HCEC 1CT (cell line): ENCODE data around the gene ZBTB5.
"Not testable (repeated sequence)": the region's sequence is repeated elsewhere in the genome, so short reads cannot be mapped to it uniquely, and the experiment has no call there.

Source experiments
- DNase-seq: peaks from one replicate; pipeline ENCODE4 v3.0.0-alpha.2; 2017

Gene ZBTB5

DNA sequence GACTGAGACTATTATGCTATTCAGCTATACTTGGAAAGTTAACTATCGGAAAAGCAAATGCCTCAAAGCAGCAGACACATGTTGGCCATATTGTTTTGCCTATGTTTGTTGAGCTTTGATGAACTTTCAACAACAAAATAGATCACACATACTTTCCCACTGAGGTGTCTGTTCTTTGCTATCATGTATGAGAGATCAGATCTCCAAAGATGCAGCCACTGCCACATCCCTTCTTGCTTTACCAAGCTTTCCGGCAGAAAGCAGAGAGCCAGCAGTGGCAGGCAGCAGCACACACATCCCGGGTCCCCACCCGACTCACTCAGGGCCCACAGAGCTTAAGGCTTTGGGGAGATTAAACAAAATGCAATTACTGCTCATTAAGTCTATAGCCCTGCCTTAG lies 18.8 kb downstream of the ZBTB5 start:
- no peak for DNase-seq

DNA sequence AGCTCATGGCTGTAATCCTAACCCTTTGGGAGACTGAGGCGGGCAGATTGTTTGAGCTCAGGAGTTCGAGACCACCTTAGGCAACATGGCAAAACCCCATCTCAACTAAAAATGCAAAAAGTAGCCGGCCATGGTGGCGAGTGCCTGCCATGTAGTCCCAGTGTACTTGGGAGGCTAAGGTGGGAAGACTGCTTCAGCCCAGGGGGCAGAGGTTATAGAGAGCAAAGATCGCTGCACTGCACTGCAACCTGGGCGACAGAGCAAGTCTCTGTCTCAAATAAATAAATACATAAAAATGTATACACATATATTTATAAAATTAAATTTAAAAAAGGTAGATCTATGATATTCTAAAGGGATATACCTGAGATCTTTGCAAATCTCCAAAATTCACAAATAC lies 19.4 kb downstream of the ZBTB5 start:
- DNase-seq = no peak

DNA sequence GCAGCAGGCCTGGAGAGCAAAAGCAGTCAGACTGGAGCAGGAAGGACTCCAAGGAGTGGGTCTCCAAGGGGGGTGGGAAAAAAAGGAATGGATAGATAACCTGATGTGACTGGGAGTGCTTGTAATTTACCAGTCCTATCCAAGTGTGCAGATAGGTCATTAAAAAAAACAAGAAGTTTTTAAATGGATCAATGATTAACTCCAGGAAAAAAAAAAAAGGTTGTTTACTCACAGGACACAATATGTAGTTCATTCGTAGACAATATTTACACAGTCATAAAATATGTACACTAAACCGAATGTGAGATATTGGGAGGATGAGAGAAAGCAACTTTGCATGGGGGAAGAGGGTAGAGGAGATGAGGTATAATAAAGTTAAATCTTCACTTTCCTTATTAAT lies 20.4 kb downstream of the ZBTB5 start:
- no peak for DNase-seq

DNA sequence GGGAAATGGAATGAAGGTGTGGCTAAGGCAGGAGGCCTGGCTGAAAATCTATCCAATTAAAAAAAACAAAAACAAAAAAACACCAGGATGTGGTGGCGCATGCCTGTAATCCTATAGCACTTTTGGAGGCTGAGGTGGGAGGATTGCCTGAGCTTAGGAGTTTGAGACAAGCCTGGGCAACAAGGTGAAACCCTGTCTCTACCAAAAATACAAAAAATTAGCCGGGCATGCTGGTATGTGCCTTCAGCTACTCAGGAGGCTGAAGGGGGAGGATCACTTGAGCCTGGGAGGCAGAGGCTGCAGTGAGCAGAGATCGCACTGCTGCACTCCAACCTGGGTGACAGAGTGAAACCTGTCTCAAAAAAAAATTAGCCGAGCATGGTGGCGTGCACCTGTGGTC lies 21.7 kb downstream of the ZBTB5 start:
- no peak for DNase-seq

DNA sequence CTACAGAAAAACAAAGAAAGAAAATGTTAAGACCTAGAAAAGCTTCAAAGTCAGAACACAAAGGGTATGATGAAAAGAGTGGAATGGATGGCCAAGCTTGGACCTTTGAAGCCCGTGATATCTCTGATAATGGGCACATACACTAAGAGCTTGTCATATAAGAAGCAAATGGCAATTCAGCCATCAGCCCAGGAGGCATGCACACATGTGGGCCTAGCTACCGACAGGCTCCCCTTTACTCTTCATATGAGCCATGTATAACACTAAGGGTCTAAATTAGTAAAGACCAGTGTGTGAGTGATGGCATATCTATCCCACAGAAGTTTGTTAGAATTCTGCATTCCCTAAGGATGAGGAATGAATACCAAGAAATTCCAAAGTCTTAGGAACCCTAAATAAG lies 22.7 kb downstream of the ZBTB5 start:
- DNase-seq = no peak

DNA sequence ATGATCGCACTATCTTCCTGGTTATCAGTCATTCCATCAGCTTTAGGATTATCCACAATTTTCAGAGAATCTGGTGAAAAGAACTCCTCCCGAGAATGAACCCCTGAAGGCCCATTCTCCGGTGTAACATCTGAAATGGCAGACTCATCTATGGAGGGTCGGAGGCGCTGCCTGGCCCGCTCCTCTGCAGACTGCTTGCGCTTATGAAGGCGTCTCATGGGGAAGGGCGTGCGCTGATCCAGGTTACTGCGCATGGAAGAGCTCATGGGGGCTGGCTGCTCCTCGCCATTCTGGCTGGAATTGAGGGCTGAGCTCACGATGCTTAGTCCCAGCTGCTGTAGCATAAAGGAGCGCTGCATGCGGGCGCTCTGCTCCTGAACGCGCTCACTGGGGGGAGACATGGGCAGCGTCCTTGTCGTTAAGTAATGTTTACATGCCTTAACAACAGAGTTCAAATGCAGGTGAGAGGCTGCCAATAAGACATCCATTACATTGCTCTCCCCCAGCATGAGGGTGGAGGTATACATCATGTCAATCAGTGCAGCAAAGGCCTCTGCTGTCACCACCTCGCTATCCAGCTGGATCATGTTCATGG lies 23.4 kb downstream of the ZBTB5 start:
- DNase-seq = no peak

DNA sequence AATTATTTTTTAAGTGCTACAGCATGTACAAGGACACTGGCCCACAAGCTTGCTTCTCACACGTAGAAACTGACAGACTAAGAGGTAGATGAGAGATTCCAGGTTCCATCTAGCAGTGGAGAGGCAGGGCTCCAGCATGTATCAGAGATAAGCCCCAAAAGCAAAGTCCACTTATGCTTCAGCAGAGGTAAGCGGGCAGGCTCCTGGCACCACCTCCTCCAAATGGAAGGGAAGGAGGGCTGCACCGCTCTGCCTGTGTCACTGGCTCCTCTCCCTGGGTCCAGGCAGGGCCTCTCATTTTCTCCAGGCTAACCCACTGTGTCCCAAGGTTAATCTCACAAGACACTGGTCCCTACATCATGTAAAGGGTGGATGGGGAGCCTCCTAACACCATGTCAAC lies 26.9 kb downstream of the ZBTB5 start:
- DNase-seq = no peak

DNA sequence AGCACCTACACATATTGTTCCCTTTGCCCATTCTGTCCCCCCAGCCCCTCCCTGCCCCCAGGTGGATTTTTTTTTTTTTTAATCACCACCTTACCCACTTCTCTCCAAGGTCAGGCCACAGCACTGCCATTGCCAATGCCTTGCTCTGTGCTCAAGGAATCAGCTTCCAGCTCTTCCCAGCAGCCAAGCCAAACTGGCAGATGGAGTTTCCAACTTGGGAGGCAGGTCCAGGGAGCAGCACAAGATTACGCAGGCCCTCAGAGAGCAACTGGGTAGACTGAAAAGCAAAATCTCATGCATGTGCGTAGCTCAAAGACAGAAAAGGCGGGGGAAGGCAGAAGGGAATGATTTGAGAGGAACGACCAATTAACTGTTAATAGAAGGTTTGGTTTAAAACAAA lies 27.6 kb downstream of the ZBTB5 start:
- DNase-seq = no peak

DNA sequence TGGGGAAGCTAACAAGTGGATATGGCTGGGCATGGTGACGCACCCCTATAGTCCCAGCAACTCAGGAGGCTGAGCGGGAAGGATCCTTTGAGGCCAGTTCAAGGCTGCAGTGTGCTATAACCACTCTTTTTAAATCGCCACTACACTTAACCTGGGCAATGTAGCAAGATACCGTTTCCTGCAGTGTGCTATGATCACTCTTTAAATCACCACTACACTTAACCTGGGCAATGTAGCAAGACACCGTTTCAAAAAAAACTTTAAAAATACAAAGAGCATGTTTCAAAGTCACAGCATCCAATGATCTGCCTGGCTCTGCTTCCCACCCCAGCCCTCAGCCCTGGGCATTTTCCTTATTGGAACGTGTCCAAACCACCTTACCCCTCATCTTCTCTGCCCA lies 28.2 kb downstream of the ZBTB5 start:
- no peak for DNase-seq

DNA sequence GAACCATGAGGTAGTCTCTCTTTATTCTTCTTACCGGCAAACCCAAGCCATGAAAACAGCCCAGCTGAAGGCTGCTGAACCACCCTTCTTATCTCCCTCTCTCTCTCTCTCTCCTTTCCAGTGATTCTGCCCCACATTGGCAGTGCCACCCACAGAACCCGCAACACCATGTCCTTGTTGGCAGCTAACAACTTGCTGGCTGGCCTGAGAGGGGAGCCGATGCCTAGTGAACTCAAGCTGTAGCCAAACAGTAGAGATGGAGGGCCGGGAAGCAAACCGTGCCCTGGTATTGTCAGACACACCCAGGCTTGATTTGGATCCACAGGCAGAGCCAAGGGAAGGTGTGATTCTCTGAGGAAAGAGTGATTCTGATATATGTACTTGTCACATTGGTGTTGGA lies 28.7 kb downstream of the ZBTB5 start:
- no peak for DNase-seq

DNA sequence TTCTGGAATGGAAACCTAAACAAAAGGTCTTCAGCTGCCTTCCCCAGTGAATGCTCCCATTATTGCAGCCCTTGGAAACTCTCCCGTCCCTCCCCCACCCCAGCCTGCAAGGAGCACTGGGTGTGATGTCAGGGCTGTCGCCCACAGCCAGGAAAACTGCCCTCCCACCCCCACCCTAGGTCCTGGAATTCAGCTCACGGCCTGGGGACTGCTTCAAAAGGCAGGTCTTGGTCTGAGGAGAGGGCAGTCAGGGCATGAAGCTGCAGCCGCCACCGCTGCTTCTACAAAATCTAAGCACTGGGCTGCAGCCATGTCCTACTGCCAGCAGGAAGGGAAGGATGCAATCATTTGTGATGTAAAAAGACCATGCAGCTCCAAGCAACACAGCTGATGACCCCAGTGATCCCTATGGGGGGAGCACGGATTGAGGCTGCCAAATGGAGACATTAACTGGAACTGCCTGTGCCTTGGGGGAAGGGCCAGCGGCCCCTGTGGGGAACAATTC lies 31.3 kb downstream of the ZBTB5 start:
- DNase-seq = no peak

DNA sequence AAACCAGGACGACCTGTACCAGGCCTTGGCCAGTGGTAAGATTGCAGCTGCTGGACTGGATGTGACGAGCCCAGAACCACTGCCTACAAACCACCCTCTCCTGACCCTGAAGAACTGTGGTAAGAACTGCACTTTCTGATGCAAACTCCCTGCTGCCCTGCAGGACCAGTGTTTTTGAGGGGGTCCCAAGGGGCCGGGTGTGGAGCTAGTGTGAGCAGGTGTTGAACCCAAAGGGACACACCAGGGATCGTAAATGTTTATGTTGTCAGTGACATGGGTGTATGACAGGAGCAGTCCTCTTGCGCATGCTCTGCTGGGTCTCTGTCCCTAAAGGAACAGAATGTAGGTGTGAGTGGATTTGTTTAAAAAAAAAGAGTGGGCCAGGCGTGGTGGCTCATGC lies 33.2 kb downstream of the ZBTB5 start:
- DNase-seq = no peak

DNA sequence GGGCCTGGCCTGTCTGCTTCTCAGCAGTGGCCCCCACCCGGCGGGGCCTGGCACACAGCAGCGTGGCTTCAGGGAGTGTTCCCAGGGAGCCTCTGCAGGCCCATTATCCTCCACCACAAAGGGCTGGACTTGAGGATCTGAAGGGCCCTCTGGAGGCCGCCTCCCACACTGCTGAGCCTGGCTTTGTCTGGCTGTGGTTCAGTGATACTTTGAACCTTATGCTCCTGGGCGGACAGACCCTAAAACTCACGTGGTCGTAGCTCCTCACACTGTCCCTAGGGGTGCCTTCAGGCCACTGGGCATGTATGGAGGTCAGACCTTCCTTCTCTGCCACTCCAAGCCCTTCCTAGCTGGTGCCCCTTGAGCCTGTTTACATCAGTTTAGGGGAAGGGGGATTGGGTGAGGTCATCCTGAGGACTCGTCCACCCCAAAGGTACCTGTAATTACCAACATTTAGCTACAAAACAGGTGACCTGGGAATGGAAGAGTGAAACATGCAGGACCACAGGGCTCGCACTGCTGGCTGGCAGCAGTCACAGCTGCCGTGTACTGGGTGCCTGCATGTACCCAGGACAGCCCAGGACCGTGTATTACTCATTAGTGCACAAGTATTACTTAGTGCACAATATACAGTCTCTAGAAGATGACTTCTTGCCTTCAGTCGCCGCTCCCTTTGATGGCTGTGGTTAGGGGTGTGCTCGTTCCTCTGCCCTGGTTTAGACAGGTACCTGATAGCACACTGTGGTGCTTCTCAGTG lies 34.2 kb downstream of the ZBTB5 start:
- no peak for DNase-seq

DNA sequence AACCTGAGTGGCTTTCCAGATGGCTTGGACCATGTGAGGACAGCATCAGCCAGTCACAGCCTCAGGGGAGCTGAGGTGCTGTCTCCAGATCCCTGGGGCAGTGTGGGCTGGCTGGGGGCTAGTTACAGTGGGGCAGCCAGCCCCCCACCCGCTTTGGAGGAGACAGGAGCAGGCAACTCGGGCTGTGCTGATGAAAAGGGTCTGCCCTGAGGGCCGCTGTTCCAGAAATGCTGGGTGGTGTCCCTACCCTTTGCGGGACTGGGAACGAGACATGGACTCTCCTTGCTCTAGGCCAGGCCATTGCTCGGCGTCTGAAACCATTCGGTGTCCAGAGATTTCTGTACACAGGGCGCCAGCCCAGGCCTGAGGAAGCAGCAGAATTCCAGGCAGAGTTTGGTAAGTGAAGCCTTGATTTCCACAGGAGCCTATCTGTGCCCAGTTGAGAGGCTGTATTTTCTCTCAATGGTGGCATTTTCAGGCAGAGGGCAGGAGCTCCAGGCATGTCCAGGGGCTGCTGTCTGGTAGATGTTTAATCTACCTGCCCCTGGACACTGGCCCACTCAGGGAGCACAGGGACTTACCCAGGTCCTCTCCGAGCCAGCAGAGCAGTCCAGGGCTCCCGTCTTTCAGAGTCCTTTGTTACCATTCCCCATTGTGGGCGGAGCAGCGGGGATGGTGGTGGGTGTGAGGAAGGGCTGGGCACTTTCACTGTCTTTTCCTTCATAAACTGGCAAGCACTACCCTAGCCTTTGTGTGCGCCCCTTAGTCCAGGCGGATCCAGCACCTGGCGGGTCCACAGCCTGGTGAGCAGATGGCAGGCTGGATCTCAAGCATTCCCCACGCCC lies 35.6 kb downstream of the ZBTB5 start:
- DNase-seq = no peak

DNA sequence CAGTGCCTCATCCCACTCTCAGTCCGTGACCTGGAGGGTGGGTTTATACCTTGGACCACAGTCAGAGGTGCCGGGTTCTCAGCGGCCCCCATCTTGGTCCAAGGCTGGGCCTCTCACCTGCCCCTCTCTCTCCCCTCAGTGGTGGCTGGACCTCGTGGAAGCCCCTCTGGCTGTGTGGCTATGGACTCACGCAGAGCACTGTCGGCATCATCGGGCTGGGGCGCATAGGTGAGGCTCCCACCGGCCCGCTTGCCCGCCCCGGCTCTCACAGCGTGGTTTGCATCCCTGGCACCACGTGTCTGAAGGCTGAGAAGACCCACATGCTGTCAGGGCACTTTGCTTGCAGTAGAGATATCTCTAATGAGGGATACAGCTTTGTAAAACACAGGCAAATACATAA lies 36.9 kb downstream of the ZBTB5 start:
- DNase-seq = no peak

DNA sequence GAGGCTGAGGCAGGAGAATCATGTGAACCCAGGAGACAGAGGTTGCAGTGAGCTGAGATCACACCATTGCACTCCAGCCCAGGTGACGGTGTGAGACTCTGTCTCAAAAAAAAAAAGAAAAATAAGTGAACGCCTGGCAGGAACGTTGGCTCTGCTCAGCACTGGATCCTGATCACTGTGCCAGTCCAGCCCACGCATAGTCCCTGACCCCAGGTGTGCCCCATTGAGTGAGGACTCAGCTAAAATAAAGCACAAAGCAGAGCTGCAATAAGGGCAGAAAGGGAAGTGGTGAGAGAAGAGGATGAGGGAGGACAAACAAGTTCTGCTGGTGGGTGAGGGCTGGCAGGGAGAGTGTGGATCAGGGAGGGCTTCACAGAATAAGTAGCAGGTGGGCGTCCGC lies 38.4 kb downstream of the ZBTB5 start:
- no peak for DNase-seq

DNA sequence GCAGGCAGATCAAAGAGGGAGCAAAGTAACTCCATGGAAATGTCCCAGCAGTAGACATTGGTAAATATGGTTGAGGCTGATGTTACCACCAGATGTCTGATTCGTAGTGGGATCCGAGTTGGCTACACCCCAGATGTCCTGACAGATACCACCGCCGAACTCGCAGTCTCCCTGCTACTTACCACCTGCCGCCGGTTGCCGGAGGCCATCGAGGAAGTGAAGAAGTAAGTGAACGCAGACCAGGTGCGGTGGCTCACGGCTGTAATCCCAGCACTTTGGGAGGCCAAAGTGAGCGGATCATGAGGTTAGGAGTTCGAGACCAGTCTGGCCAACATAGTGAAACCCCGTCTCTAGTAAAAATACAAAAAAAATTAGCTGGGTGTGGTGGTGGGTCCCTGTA lies 38.8 kb downstream of the ZBTB5 start:
- not testable (repeated sequence) for DNase-seq

DNA sequence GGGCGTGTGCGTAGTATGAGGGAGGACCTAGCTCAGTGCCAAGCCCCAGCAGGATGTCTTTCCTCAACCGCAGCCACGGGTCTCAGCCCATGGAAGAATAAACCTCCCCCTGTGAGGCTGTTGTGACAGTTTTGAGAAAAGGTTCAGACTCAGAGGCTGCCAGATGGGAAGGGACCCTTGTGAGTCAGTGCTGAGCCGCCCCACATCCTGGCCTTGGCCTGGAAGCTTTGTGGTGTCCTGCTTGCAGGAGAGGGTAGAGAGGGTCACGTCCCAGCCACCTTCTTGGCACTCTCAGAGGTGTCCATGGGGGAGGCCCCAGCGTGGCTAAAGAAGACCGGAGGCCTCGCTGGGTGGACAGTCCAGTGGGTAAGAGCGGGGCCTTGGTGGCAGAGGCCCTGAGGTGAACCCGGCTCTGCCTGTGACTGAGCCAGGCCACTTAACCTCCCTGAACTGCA lies 39.9 kb downstream of the ZBTB5 start:
- no peak for DNase-seq

DNA sequence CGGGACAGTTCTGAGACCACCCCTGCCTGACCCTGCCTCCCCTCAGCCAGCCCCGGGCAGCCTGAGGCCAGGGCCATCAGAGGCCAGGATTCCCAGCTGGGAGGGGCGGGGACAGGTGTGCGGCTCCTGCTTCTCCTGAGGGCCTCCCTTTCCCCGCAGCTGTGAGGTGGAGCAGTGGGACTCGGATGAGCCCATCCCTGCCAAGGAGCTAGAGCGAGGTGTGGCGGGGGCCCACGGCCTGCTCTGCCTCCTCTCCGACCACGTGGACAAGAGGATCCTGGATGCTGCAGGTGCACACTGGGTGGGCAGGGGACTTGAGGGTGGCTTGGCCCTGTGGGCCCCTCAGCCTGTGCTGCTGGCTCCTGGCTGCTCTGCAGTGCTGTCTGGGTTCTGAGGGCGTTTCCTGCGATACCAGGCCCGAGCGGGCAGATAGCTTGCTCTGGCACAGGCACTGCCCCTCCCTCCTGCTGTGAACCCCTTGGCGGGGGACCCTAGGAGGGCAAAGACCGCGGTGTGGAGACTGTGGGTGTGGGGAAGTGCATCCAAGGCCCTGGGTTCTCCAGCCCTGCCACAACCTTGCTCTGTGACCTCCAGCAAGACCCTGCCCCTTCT lies 40.5 kb downstream of the ZBTB5 start:
- DNase-seq = no peak

DNA sequence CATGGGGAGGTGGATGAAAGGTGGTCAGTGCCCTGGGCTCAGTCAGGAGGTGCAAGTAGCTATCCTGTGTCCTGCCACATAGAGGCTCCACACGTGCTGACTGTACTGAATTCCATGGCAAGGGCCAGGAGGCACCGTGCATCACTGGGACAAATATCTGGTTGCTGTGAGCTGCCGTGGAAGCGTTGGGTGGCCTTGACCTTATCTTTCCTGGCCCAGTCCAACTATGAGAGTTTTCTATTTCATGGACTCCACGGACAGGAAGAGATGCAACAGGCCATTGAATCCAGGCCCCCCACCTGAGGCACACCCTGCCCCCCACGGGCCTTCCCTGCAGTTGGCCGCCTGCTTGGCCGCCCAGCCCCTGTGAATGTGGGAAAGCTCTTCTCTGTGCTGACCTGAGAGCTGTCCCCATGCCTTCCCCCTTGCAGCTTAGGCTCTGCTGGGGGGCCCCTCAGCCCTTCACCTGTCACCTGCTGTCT lies 41.0 kb downstream of the ZBTB5 start:
- DNase-seq = no peak

DNA sequence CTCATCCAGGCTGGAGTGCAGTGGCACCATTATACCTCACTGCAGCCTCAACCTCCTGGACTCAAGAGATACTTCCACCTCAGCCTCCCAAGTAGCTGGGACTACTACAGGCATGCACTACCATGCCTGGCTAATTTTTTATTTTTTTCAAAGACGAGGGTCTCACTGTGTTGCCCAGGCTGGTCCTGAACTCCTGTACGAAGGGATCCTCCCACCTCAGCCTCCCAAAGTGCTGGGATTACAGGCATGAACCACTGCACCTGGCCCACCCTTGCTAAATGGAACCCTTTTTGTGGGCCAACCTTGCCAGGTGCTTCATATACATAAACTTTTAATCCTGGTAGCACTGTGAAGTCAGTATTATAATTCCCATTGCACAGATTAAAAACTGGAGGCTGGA lies 41.7 kb downstream of the ZBTB5 start:
- no peak for DNase-seq

DNA sequence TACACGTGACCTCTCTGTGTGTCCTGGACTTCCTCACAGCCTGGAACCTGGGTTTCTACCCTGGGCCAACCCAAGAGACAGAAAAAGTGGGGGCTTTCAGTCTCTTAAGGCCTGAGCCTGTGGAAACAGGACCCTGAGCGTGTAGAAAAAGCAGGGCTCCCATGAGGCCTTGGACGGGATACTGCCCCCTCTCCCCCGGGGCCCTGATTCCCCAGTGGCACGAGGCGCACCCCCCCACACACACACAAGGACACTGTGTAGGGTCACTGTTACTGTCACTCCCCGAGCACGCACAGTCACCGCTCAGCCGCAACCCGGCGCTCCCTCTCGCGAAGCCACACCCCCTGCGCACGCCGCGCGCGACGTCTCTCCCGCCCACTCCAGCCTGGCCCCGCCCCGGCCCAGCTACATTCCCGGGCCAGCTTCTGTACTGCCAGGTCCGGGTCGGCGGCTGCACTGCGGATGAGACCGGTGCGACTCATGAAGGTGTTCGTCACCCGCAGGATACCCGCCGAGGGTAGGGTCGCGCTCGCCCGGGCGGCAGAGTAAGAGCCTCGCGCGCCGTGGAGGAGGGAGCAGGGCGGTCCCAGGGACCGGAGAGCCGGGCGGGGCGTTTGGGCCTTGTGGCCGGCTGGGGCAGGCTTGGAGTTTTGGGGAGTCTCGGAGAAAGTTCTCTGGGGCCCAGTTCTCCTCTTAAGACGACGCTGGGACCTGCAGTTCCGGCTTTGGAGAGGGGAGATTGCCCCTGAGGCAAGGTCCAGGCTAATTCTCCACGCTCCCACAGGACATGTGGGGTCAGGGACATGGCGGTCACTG lies 42.8 kb downstream of the ZBTB5 start, which contains the start of gene GRHPR:
Gene GRHPR, plus strand, starts transcription at position 408 of the 816 bp plus-strand sequence. Its CDS starts 55 bp downstream, at position 463.
- peak; percentile 72 for DNase-seq
